AG10803 (cell line): ENCODE measurements around the gene VSX1.

Experiments used
- DNase-seq: peaks from one replicate; pipeline ENCODE4 v3.0.0; 2010; ENCODE audit warnings: low read depth
- H3K4me3 ChIP-seq: 2 replicates; pipeline ENCODE4 v1.5.1; 2011; ENCODE audit warnings: mild to moderate bottlenecking, low read length, control low read depth
- TF ChIP-seq, protein P1 (sequence below): conservative IDR thresholded peaks from 2 replicates; pipeline ENCODE4 v1.5.1; 2011; ENCODE audit warnings: mild to moderate bottlenecking, low read length, control low read depth, inconsistent platforms

Gene VSX1

DNA sequence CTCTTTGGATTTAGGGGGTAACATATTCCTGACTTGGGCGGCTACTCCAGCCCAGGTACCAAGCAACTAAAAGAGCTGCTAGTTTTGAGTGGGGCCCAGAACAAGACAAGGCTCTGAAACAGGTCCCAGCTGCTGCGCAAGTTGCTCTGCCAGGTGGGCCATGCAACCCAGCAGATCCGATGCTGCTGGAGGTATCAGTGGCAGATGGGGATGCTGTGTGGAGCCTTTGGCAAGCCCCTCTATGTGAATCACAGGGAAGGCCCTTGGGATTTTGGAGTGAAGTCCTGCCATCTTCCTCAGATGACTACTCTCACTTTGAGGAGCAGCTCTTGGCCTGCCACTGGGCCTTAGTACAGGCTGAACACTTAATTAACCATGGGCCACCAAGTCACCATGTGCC is 43.7 kb upstream of the VSX1 start:
- H3K4me3 ChIP-seq = no peak overlapping the region
- TF ChIP-seq, protein P1, sequence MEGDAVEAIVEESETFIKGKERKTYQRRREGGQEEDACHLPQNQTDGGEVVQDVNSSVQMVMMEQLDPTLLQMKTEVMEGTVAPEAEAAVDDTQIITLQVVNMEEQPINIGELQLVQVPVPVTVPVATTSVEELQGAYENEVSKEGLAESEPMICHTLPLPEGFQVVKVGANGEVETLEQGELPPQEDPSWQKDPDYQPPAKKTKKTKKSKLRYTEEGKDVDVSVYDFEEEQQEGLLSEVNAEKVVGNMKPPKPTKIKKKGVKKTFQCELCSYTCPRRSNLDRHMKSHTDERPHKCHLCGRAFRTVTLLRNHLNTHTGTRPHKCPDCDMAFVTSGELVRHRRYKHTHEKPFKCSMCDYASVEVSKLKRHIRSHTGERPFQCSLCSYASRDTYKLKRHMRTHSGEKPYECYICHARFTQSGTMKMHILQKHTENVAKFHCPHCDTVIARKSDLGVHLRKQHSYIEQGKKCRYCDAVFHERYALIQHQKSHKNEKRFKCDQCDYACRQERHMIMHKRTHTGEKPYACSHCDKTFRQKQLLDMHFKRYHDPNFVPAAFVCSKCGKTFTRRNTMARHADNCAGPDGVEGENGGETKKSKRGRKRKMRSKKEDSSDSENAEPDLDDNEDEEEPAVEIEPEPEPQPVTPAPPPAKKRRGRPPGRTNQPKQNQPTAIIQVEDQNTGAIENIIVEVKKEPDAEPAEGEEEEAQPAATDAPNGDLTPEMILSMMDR = no peak
- no peak for DNase-seq

DNA sequence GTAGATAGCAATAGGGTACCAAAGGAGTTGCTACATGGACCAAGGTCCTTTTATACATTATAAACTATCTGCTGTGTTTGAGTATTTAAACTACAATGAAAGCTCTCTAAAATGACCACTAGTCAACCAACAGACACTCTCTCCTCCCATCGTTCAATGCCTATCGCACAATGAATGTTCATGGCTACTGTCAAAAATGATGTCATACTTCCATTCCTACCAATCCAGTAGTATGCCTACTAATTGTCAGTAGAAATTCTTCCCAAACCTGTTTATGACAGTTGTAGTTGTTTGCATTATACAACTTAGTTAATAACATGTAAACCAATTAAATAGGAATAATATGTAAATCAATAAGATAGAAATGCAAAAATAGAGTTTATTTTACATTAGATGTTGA is 39.0 kb upstream of the VSX1 start:
- TF ChIP-seq, protein P1 = no peak
- no peak overlapping the region for H3K4me3 ChIP-seq
- DNase-seq = no peak

- no peak for DNase-seq
- TF ChIP-seq, protein P1 = no peak
- H3K4me3 ChIP-seq = no peak overlapping the region
These were observed 38.5 kb upstream of the VSX1 start for GRCh38 chr20:25120457-25120856.

GRCh38 chr20:25118529-25118928 is 36.6 kb upstream of the VSX1 start:
- TF ChIP-seq, protein P1 = no peak
- no peak overlapping the region for H3K4me3 ChIP-seq

GRCh38 chr20:25117990-25118389 is 36.0 kb upstream of the VSX1 start:
- no peak overlapping the region for H3K4me3 ChIP-seq
- DNase-seq = no peak
- TF ChIP-seq, protein P1 = no peak

More at GRCh38 chr20:25118529-25118928, 36.6 kb upstream of the VSX1 start:
- DNase-seq = no peak

DNA sequence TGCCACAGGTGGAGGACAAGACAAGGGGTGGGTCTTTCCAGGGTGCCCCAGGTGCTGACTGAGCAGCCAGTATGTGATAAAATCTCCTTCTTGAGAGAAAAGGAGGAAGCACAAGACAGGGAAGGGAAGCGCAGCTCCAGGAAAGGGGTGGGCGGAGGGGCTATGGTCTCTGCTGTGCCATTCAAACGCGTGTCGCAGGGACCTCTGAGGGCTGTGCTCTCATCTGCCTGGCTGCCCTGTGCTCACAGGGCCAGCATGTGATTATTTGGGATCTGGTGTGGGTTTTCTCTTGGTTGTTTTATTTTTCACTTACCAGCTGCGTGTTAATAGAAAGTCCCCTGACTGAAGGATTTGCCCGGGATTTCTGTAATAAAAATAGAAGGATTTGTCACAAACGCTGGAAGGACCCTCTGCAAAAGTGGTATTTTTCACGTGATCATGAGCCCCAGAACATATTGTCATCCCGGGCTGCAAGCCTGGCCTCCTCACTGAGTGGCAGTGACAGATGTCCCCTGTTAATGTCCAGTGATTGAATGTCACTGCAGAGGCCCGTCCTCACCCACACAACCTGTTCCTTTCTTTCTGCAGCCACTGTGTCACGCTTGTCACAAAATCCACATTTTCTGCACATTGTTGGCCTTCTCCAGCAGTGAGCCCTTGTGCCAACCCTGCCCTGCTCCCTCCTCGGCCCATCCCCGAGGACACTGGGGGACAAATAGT is 35.0 kb upstream of the VSX1 start:
- H3K4me3 ChIP-seq = no peak overlapping the region
- no peak for DNase-seq
- TF ChIP-seq, protein P1 = no peak

GRCh38 chr20:25103526-25103925 is 21.6 kb upstream of the VSX1 start:
- H3K4me3 ChIP-seq = no peak overlapping the region
- DNase-seq = no peak
- TF ChIP-seq, protein P1 = no peak
